Stimulated activated naive CD4-positive, alpha-beta T cell treated with Interleukin-2 at 50 U/mL for 16 hours (primary cell): Measurements from ENCODE around the gene FAM184B.

Experiments used
- DNase-seq: peaks from one replicate; lab custom pipeline; 2025; lab: John Stamatoyannopoulos, UW

The FAM184B gene

DNA sequence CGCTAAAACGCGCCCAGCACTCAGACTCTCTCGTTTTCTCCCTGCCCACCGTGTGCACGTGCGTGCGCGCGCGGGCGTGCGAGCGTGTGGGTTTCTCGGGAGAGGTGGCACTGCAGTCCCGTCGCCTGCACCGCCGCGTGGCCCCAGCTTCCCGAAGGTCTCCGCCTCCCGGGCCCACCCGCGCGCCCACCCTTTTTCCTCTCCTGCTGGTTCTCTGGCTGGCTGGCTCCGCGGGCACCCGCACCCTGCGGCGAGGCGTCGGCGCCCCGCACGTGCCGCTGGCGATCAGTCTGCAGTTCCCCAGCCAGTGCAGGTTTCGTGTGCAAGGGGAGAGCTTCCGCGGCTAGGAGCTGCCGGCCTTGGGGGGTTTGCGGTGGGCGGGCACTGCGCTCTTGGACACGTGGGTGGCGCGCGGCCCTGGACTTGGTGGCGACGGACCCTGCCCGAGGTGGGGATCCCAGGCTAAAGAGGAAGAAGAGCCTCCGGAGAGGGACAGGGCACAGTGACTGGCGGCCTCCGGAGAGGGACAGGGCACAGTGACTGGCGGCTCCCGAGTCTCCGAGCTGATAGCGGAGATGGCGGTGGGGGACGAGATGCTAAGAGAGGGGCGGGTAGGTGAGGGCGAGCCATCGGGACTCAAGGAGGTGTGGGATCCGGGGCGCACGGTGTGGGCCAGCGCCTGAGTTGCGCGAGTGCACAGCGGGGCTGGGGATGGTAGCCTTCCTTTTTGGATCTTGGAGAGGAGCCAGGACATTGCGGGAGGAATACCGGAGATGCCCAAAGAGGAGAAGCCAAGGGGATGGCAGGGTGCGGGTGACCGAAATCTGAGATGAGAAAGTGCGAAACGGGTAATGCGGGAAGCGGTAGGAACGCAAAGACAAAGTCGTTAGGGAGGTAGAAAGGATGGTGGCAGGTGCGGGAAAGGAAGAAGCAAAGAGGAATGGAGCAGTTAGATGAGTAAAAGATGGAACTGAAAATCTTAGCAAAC lies at the start of gene FAM184B:
FAM184B (minus strand) TSS at position 322 of the 988 bp plus-strand sequence. CDS start 322 bp downstream, outside the sequence.
- DNase-seq: no peak

- DNase-seq: no peak
These were observed 42.6 kb upstream of the FAM184B start for GRCh38 chr4:17823871-17824669.

DNA sequence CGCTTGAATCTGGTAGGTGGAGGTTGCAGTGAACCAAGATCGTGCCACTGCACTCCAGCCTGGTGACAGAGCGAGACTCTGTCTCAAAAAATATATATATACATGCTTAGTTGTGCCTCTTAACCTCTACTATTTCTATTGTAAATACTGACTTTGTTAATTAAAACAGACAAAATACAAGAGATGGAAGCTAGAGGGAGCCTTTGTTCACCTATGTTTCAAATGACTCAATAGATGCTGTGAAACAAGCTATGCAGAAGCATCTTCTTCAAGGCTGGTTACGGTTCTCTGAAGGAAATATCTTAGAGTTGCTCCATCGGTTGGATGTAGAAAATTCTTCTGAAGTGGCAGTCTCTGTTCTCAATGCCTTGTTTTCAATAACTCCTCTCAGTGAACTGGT lies 35.6 kb upstream of the FAM184B start:
- no peak for DNase-seq

- DNase-seq: no peak
These were observed 34.7 kb upstream of the FAM184B start for GRCh38 chr4:17816142-17816541.

- no peak for DNase-seq
These were observed 32.7 kb upstream of the FAM184B start for GRCh38 chr4:17814140-17814539.

DNA sequence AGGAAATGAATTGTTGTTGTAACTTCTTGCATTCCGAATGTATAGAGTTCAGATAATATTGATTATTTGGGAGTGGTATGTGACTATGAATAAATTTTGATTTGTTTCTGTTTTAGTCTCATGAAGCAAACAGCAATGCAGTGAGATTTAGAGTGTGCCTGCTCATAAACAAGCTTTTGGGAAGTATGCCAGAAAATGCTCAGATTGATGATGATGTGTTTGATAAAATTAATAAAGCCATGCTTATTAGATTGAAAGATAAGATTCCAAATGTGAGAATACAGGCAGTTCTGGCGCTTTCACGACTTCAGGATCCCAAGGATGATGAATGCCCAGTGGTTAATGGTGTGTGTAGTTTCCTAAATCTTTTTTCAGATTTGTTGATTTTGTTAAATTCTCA lies 31.4 kb upstream of the FAM184B start:
- no peak for DNase-seq

- DNase-seq: no peak
These were observed 30.7 kb upstream of the FAM184B start for GRCh38 chr4:17812125-17812524.

GRCh38 chr4:17811078-17811603 lies 29.7 kb upstream of the FAM184B start:
- no peak for DNase-seq

DNA sequence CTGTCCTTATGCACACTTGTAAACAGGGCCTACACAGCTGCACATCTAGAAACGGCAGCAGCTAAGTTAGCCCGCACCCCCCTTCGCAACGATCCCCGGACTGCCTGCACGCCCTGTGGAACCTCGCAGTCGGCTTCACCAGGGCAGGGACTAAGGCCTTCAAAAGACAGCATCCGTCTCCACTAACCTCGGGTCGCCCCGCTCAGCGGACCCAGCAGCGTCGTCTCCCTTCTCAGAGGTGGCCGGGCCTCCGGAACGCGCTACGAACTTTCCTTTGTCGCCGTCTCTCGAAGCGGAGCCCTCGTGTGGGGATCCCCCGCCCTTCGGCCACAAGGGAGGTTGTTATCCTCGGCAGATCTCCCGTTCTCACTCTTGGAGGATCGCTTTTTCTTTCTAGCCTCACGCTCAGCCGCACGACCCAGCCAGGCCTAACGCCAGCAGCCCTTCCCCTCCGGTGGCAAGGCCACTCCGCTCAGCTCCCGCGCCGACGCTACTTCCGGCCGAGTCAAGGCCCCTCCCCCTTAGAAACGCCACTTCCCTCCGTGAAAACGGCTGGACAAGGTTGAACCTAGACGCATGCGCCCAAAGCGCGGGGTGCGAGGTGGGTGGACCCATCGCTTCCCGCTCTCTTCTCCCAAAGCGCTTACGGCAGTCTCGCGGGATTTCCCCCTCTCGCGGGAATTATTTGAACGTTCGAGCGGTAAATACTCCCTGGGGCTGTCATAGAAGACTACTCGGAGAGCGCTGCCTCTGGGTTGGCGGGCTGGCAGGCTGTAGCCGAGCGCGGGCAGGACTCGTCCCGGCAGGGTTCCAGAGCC lies 29.0 kb upstream of the FAM184B start, which contains the start of the genes DCAF16 and NCAPG:
DCAF16 (minus strand) TSS at position 498 of the 818 bp plus-strand sequence. CDS start 6,616 bp downstream, outside the sequence.
NCAPG (plus strand) TSS at position 720 of the 818 bp plus-strand sequence. CDS start 99 bp downstream, outside the sequence.
- peak; percentile 98 for DNase-seq

GRCh38 chr4:17809667-17810066 lies 28.2 kb upstream of the FAM184B start:
- no peak for DNase-seq

- DNase-seq: no peak
These were observed 26.0 kb upstream of the FAM184B start for GRCh38 chr4:17807446-17807845.

GRCh38 chr4:17805580-17806155 lies 24.2 kb upstream of the FAM184B start:
- DNase-seq: no peak

DNA sequence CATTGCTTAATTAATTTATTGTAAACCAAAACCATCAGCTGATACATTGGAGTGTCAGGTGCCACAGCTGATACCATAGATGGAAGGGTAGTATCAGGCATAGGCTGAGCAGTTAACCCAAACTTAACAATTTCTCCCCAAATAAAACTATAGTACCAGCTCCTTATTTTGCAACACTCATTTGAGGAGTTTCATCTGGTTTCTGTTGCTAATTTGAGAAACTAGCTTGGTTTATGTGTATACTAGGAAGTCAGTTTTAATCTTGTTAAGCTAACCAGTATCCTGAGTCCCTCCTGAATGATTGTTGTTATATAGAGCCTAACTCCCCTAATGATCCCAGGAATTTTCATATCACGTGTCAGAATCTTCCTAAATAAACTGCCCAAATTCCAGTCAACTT lies 16.4 kb upstream of the FAM184B start:
- no peak for DNase-seq

DNA sequence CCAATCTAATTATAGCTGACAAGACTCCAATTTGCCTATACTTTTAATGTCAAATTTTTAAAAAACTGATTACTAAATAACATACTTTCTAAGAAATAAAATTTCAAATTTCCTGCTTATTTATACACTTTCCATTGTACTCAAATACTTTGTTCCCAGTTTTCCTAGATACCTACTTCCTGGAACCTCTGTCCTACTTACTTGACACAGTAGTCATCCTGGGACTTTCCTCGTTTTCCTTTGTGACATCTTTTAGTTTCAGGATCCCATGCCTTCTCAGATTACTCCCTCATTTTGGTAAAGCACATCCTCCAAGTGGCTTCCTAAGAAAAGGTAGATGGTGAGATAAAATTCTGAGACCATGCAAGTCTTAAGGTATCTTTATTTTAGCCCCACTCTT lies 13.3 kb upstream of the FAM184B start:
- no peak for DNase-seq

- DNase-seq: no peak
These were observed 7.5 kb upstream of the FAM184B start for GRCh38 chr4:17788956-17789355.

GRCh38 chr4:17787315-17787714 lies 5.9 kb upstream of the FAM184B start:
- no peak for DNase-seq

- DNase-seq: no peak
These were observed 5.1 kb upstream of the FAM184B start for GRCh38 chr4:17786567-17786966.

GRCh38 chr4:17785858-17786257 lies 4.4 kb upstream of the FAM184B start:
- no peak for DNase-seq

- no peak for DNase-seq
These were observed 721 bp downstream of the FAM184B start for GRCh38 chr4:17780501-17781299.

DNA sequence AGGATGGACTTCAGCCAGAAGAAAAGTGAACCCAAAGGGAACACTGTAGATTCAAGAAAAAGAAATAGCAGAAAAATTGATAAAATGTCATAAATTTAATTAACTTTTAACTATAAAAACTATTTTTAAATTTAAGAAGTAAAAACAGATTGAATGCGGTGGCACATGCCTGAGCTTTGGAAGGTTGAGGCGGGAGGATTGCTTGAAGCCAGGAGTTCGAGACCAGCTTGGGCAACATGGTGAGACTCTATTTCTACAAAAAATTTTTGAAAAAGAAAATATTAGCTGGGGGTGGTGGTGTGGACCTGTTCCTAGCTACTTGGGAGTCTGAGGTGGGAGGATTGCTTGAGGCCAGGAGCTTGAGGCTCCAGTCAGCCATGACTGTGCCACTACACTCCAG lies 3.0 kb downstream of the FAM184B start:
- DNase-seq: no peak
